Ramos (cell line): Measurements from ENCODE around the gene TRAPPC3L.

Source experiments
- in situ Hi-C: fragments of 300-500 bp; cut with MboI; formaldehyde crosslinking; loops from one replicate; pipeline ENCODE4 v1.14.3; 2022; ENCODE audit warnings: low sequenced_read_pairs; ENCODE audit not compliant: unreplicated experiment

Gene TRAPPC3L

DNA sequence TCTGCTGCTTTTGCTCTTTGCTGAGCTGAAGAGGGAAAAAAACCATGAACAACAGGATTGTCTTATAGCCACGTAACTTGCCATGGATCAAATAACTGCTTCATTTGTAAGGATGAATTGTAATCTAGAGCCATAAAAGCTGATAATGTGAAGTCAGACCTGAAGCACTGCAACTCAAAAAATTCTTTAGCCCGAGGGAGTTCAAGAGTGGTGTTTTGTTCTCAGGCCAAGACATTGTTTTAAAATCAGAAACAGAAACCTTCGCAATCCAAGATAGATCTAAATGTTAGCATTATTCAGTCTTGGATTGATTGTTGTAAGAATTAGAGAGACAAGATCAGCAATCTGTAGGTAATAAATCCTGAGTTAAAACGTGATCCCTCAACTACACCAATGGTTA is at the start of gene TRAPPC3L:
Gene TRAPPC3L (minus strand): TSS at position 34 of the 400 bp plus-strand sequence. CDS start 170 bp downstream, outside the sequence.
- in situ Hi-C loops: loop anchor here (10.0 kb wide), 1 partner anchor 251 kb away; no protein-coding TSS in a partner anchor

- in situ Hi-C loops: no loop called here
These were observed 49.8 kb upstream of the TRAPPC3L start for GRCh38 chr6:116595247-116595646.

DNA sequence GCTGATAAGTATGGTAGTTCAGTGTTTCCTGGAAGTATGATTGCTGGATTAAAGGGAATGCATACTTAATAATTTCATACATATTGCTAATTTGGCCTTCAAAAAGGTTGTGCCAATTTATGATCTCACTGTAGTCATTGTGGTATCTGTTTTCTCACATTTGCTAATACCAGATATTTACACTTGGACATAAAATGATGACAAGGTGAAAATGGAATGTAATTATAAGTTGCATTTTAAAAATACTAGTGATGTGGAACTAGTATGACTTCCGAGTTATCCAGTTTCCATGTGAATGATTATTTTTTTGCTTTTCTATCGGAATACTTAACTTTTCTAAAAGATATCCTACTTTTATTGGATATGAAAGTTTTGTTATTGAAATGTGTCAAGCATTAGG is 41.3 kb upstream of the TRAPPC3L start:
- in situ Hi-C loops: no loop called here

DNA sequence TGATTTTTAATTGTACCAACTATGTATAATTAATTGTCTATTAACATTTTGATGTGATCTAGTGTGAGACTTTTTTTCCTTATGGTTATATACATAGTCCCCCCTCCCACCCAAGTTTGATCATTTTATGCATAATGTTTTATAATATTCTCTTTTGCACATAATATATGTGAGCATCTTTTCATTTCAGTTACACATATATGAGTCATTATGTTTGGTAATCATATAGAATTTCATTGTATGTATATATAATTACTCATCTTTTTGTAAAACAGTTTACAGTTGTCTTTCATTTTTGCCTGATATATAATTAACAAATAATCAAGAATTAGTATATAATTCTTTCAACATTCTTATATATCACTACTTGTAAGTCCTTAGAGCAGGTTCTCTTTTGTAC is 40.8 kb upstream of the TRAPPC3L start:
- in situ Hi-C loops: no loop called here

- in situ Hi-C loops: no loop called here
These were observed 34.7 kb upstream of the TRAPPC3L start for GRCh38 chr6:116580198-116580597.

- in situ Hi-C loops: no loop called here
These were observed 33.7 kb upstream of the TRAPPC3L start for GRCh38 chr6:116579143-116579542.

- in situ Hi-C loops: no loop called here
These were observed 32.9 kb upstream of the TRAPPC3L start for GRCh38 chr6:116578335-116578734.

DNA sequence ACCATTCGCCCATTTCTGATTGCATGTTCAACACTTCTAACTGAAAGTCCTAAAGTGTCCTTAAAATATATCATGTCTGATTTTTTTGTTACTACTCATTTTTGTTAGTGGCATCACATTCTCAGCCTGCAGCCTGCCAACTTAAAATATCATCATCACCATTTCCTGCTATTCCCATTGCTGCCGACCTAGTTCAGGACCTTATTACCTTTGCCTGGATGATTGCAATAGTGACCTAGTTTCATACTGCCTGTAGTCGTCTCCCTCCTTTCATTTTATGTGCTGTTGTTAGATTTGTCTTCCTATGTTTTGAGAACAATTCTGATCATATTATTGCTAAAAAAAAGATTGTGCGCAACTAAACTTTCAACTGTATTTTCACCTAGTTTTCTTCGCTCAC is 32.0 kb upstream of the TRAPPC3L start:
- in situ Hi-C loops: no loop called here

DNA sequence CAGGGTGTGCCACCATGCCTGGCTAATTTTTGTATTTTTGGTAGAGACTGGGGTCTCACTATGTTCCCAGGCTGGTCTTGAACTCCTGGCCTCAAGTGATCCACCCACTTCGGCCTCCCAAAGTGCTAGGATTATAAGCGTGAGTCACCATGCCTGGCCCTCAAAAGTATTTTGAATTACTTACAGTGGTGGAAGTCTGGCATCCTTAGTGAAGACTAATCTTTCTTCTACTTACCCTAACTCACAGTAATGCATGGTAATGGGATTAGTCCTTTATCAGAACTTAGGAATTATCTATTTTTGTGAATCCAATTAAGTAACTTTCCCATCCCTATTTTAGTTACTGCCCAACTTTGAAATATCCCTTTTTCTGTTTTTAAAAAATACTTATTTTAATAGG is 29.7 kb upstream of the TRAPPC3L start:
- in situ Hi-C loops: no loop called here

DNA sequence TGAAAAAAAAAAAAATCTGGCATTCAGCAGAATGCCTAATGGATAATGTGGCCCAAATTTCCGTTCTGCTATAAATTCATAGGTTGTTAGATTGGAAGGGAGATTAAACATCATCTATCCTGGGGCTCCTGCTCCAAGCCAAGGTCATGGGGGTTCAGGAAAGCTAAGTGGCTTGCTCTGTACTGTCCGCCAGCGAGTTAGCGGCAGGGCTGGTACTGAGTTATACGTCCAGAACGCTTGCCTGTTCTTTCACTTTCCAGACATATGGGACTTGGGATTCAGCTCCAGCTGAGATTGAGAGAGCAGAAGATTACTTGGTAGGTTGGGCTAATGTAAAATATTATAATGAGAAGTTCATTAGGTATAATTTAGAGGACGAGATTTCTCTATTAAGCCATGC is 26.7 kb upstream of the TRAPPC3L start:
- in situ Hi-C loops: no loop called here

- in situ Hi-C loops: no loop called here
These were observed 26.2 kb upstream of the TRAPPC3L start for GRCh38 chr6:116571683-116572000.

GRCh38 chr6:116570856-116571682 is 25.6 kb upstream of the TRAPPC3L start, which contains the start of gene RWDD1:
Gene RWDD1, plus strand, starts transcription at chr6:116571504. Its CDS starts 79 bp downstream, at chr6:116571583.
- in situ Hi-C loops: no loop called here

DNA sequence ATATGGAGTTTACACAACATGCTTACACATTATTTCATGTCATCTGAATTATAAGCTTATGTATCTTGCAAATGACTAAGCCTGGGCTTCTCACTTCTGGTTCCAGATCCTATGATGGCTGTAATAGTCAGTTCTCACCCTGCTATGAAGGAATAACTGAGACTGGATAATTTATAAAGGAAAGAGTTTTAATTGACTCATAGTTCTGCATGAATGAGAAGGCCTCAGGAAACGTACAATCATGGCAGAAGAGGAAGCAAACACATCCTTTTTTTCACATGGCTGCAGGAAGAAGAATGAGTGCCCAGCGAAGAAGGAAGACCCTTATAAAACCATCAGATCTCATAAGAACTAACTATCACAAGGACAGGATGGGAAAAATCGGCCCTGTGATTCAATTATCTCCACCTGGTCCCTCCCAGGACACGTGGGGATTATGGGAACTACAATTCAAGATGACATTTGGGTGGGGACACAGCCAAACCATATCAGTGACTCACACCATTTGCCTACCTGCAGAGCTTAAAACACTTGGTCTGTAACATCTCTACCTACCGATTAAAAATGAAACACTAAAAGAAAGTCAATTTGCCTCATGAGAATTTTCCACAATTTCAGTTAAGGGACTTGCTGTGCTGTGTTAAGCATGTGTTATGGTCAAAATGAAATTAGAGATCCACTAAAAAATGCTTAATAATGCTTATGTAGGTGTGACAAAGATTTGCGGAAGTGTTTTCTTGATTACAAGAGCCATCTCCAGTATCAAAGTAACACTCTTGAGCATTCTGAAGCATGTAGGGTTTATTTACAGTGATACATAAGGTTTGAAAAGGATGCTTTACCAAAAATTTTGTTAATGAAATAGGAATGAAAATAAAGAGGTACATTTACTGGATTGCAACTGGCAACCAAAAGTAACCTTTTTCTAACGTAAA is 23.6 kb upstream of the TRAPPC3L start:
- in situ Hi-C loops: no loop called here

- in situ Hi-C loops: no loop called here
These were observed 22.6 kb upstream of the TRAPPC3L start for GRCh38 chr6:116568111-116568510.

DNA sequence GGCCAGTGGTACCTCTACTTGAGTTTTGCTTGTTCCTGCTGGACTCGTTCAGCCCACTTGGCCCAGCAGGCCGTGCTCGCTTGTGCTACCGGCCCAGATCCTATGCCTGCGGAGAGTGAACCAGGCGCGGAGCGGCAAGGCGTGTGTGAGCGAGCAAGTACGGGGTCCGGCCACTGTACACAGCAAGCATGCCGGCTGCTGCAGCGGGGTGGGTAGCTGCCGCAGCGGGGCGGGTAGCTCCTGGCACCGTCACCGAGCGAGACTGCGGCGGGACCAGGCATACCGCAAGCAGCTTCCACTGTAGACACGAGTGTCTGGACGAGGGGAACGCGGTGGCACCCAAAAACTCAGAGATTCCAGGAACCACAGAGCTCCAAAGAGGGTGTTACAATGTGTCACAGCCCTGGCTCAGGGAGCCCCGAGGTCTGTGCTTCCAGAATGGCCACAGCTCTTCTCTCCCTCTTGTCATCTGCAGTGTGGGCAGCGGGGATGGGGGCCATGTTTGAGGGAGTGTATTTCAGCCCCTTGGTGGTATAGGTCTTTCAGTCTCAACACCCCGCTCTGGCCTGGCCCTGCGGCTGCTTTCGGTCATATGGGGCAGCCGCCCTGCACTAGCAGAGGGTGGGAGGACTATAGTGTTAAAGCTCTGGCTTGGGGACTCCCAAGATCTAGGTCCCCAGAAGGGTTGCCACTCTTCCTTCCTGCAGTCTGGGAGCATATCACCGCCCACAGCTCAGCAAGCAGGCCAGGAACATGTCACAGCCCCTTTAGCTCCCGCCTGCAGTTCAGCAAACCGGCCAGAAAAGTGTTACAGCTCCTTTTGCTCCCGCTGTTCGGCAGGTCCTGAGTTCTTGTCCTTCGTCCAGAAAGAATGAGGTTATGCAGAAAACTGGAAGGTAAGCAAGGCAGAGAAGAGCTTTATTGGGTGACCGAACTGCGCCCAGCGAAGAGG is 19.7 kb upstream of the TRAPPC3L start:
- in situ Hi-C loops: no loop called here

- in situ Hi-C loops: no loop called here
These were observed 18.8 kb upstream of the TRAPPC3L start for GRCh38 chr6:116564311-116564710.

- in situ Hi-C loops: no loop called here
These were observed 18.3 kb upstream of the TRAPPC3L start for GRCh38 chr6:116563830-116564229.

- in situ Hi-C loops: no loop called here
These were observed 17.1 kb upstream of the TRAPPC3L start for GRCh38 chr6:116562614-116563013.

GRCh38 chr6:116562019-116562403 is 16.5 kb upstream of the TRAPPC3L start:
- in situ Hi-C loops: no loop called here

DNA sequence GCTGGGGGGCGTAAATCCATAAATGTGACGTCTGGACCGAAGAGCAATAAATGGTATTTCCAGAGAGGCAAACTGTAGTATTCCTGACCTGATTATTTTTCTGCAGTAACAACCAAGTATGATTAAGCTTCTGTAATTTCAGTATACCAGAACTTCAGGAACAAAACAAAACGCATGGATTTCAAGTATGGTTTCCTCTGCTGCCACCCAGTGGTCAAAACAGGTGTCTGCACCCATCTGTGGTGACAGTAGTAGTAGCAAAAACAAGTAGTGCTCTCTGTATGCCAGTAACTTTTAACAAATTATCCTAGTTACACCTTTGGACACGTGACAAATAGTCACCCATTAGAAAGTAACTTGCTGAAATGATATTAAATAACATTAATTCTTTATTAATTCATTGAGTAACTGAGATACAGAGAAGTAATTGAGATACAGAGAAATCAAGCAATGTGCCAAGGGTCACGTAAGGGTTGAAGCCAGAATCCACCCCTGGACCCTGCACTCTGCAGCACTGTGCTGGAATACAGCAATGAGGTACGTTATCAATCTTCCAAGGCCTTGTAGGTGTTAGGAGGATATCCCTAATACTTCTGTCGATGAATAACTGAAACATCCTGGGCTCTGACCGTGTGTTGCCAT is 16.0 kb upstream of the TRAPPC3L start:
- in situ Hi-C loops: no loop called here
